IMR-90 (cell line): Measurements from ENCODE around the gene TRMT2A. TPM values are rescaled to one million over a fixed set of nuclear protein-coding genes. Genes with fewer than 3 reads are reported as not detected.

ENCODE experiments used
- ATAC-seq: fragments of 200-7000 bp; cut with Tn5 transposase; 2 replicates; pipeline ENCODE4 v1.9.1; 2020; ENCODE audit warnings: low read depth, mild to moderate bottlenecking, moderate library complexity
- BruUV-seq: library from RNA; stranded (reverse); fragments of 400-500 nt; replicated peaks from 2 replicates; lab custom pipeline; 2021; lab: Mats Ljungman, UMichigan
- CTCF ChIA-PET: fragments of 300-600 bp; formaldehyde crosslinking; extraction: SDS; loops from one replicate; lab custom pipeline; 2021; ENCODE audit warnings: antibody characterized with exemption; lab: Yijun Ruan, JAX
- POLR2A ChIA-PET: fragments of 300-600 bp; sonication (Branson Sonifier 250); formaldehyde crosslinking; loops from one replicate; lab custom pipeline; 2022; ENCODE audit warnings: antibody characterized with exemption; ENCODE audit not compliant: unreplicated experiment; lab: Charles Lee
- DNase-seq: peaks from one replicate; pipeline ENCODE4 v3.0.0; 2013
- H2AFZ ChIP-seq: replicated peaks from 2 replicates; pipeline ENCODE3; 2013; ENCODE audit warnings: low read length, mild to moderate bottlenecking; ENCODE audit not compliant: poor library complexity
- H2AK5ac ChIP-seq: 2 replicates; pipeline ENCODE4 v1.6.1; 2013; ENCODE audit warnings: low read depth, low read length, inconsistent platforms
- H2AK9ac ChIP-seq: replicated peaks from 2 replicates; pipeline ENCODE3; 2013; ENCODE audit warnings: mild to moderate bottlenecking, low read depth, low read length, moderate library complexity; ENCODE audit not compliant: poor library complexity
- H2BK120ac ChIP-seq: 2 replicates; pipeline ENCODE4 v1.6.1; 2013; ENCODE audit warnings: low read depth, low read length, inconsistent platforms
- H2BK15ac ChIP-seq: 3 replicates; pipeline ENCODE4 v1.6.1; 2013; ENCODE audit warnings: low read depth, low read length, inconsistent platforms
- H2BK20ac ChIP-seq: 2 replicates; pipeline ENCODE4 v1.6.1; 2013; ENCODE audit warnings: low read depth, mild to moderate bottlenecking, inconsistent platforms, low read length, moderate library complexity
- H2BK5ac ChIP-seq: 2 replicates; pipeline ENCODE4 v1.6.1; 2013; ENCODE audit warnings: mild to moderate bottlenecking, low read depth, low read length, inconsistent platforms; ENCODE audit not compliant: poor library complexity, severe bottlenecking
- H3K14ac ChIP-seq: replicated peaks from 2 replicates; pipeline ENCODE4 v1.6.1; 2013; ENCODE audit warnings: low read depth, low read length, inconsistent platforms
- H3K18ac ChIP-seq: 2 replicates; pipeline ENCODE4 v1.6.1; 2013; ENCODE audit warnings: low read depth, low read length, control low read depth
- H3K23ac ChIP-seq: 2 replicates; pipeline ENCODE4 v1.6.1; 2013; ENCODE audit warnings: low read depth, low read length, inconsistent platforms
- H3K27ac ChIP-seq: 2 replicates; pipeline ENCODE4 v1.5.1; 2013; ENCODE audit warnings: mild to moderate bottlenecking, control low read depth, low read length; ENCODE audit not compliant: insufficient read depth
- H3K27me3 ChIP-seq: 2 replicates; pipeline ENCODE4 v1.6.1; 2013; ENCODE audit warnings: low read length; ENCODE audit not compliant: control insufficient read depth, insufficient read depth
- H3K36me3 ChIP-seq: 2 replicates; pipeline ENCODE4 v1.6.1; 2013; ENCODE audit warnings: low read length, mixed read lengths; ENCODE audit not compliant: control insufficient read depth, insufficient read depth
- H3K4ac ChIP-seq: 2 replicates; pipeline ENCODE4 v1.6.1; 2013; ENCODE audit warnings: low read depth, low read length, inconsistent platforms
- H3K4me1 ChIP-seq: 2 replicates; pipeline ENCODE4 v1.6.1; 2013; ENCODE audit warnings: low read length, mixed read lengths; ENCODE audit not compliant: control insufficient read depth, insufficient read depth
- H3K4me2 ChIP-seq: 2 replicates; pipeline ENCODE4 v1.6.1; 2013; ENCODE audit warnings: low read depth, mild to moderate bottlenecking, control low read depth, low read length, moderate library complexity
- H3K4me3 ChIP-seq: 2 replicates; pipeline ENCODE4 v1.5.1; 2013; ENCODE audit warnings: low read depth, mild to moderate bottlenecking, control low read depth, low read length, moderate library complexity; ENCODE audit not compliant: insufficient read depth
- H3K56ac ChIP-seq: 2 replicates; pipeline ENCODE4 v1.6.1; 2013; ENCODE audit warnings: low read length, inconsistent platforms; ENCODE audit not compliant: insufficient read depth; ENCODE audit errors: extremely low read depth
- H3K79me1 ChIP-seq, 2 experiments: 2 replicates each; pipeline ENCODE4 v1.6.1; 2013; ENCODE audit warnings: low read length in 2 of 2, inconsistent platforms in 1 of 2, low read depth in 1 of 2
- H3K9ac ChIP-seq: 2 replicates; pipeline ENCODE4 v1.6.1; 2013; ENCODE audit warnings: low read depth, low read length, control low read depth
- H3K9me1 ChIP-seq: 2 replicates; pipeline ENCODE4 v1.6.1; 2013; ENCODE audit warnings: low read length, inconsistent platforms; ENCODE audit not compliant: insufficient read depth
- H3K9me3 ChIP-seq: 2 replicates; pipeline ENCODE4 v1.6.1; 2013; ENCODE audit warnings: low read length; ENCODE audit not compliant: control insufficient read depth, insufficient read depth
- H4K20me1 ChIP-seq: 2 replicates; pipeline ENCODE4 v1.6.1; 2013; ENCODE audit warnings: low read length, inconsistent platforms; ENCODE audit not compliant: insufficient read depth
- H4K5ac ChIP-seq: 2 replicates; pipeline ENCODE4 v1.6.1; 2013; ENCODE audit warnings: mild to moderate bottlenecking, low read depth, low read length, control low read depth
- H4K8ac ChIP-seq, 2 experiments: 2 replicates each; pipeline ENCODE4 v1.6.1; 2013; ENCODE audit warnings: low read depth in 2 of 2, low read length in 2 of 2, control low read depth in 1 of 2, inconsistent platforms in 1 of 2
- H4K91ac ChIP-seq: 2 replicates; pipeline ENCODE4 v1.6.1; 2013; ENCODE audit warnings: low read depth, low read length, inconsistent platforms; ENCODE audit not compliant: insufficient read depth
- BHLHE40 ChIP-seq: fragments of 150-350 bp; IDR thresholded peaks from 2 replicates; pipeline ENCODE4 v1.6.1; 2016; ENCODE audit warnings: mild to moderate bottlenecking, low read depth, low read length
- CEBPB ChIP-seq: IDR thresholded peaks from 2 replicates; pipeline ENCODE4 v1.6.1; 2012; ENCODE audit warnings: low read depth, low read length, improper control_type of control experiment
- CHD1 ChIP-seq: IDR thresholded peaks from 2 replicates; pipeline ENCODE4 v1.6.1; 2012; ENCODE audit warnings: low read depth, low read length, improper control_type of control experiment
- MAFK ChIP-seq: IDR thresholded peaks from 2 replicates; pipeline ENCODE4 v1.6.1; 2012; ENCODE audit warnings: low read depth, low read length, improper control_type of control experiment
- MAZ ChIP-seq: IDR thresholded peaks from 2 replicates; pipeline ENCODE4 v1.6.1; 2012; ENCODE audit warnings: low read depth, mild to moderate bottlenecking, low read length, improper control_type of control experiment, moderate library complexity, borderline replicate concordance
- MXI1 ChIP-seq: IDR thresholded peaks from 2 replicates; pipeline ENCODE4 v1.6.1; 2012; ENCODE audit warnings: low read depth, mild to moderate bottlenecking, low read length, moderate library complexity, borderline replicate concordance
- NFE2L2 ChIP-seq: fragments of 150-350 bp; IDR thresholded peaks from 2 replicates; pipeline ENCODE4 v1.6.1; 2016; ENCODE audit warnings: low read depth, mild to moderate bottlenecking, low read length
- RCOR1 ChIP-seq: IDR thresholded peaks from 2 replicates; pipeline ENCODE4 v1.6.1; 2012; ENCODE audit warnings: mild to moderate bottlenecking, low read length, improper control_type of control experiment; ENCODE audit not compliant: insufficient replicate concordance
- RFX5 ChIP-seq: IDR thresholded peaks from 2 replicates; pipeline ENCODE4 v1.8.0; 2012; ENCODE audit warnings: low read depth, mild to moderate bottlenecking, low read length, moderate library complexity
- SMC3 ChIP-seq: fragments of 150-350 bp; IDR thresholded peaks from 2 replicates; pipeline ENCODE4 v1.6.1; 2016; ENCODE audit warnings: low read depth, mild to moderate bottlenecking, antibody characterized with exemption, low read length, moderate library complexity
- WGBS, 2 experiments: methylation state at CpG; one replicate each; pipeline versions ENCODE4 v1.1.5 to v1.1.7; 2013; ENCODE audit warnings: missing lambda C conversion rate in 2 of 2; ENCODE audit not compliant: insufficient read length in 1 of 2; ENCODE audit errors: extremely low coverage in 2 of 2; 5-methylcytosine and 5-hydroxymethylcytosine counted together
- dilution Hi-C: fragments of 300-500 bp; cut with HindIII; formaldehyde crosslinking; loops from one replicate; pipeline ENCODE4 v1.14.3; 2018; ENCODE audit warnings: low sequenced_read_pairs; ENCODE audit not compliant: unreplicated experiment
- in situ Hi-C: fragments of 300-500 bp; cut with MboI; formaldehyde crosslinking; loops from 3 replicates; pipeline ENCODE4 v1.14.3; 2019; ENCODE audit warnings: low sequenced_read_pairs, inconsistent platforms, mixed read lengths
- intact Hi-C: fragments of 100-400 bp; cut with micrococcal nuclease; formaldehyde crosslinking; loops from 2 replicates; pipeline ENCODE4 v1.10.0; 2022
- polyA plus RNA-seq, 3 experiments: library from polyadenylated mRNA; depleted of rRNA; stranded (reverse); fragments of >200 nt; gene quantifications; 2 replicates each; pipeline ENCODE4 v1.2.3, GENCODE V29; 2012; ENCODE audit warnings: low replicate concordance in 1 of 3
- total RNA-seq: library from RNA; depleted of rRNA; stranded (reverse); fragments of >200 nt; gene quantifications from 2 replicates; pipeline ENCODE4 v1.2.3, GENCODE V29; 2012
- TF ChIP-seq, protein P1 (sequence below): fragments of 150-350 bp; IDR thresholded peaks from 2 replicates; pipeline ENCODE4 v1.6.1; 2016; ENCODE audit warnings: low read depth, mild to moderate bottlenecking, low read length, moderate library complexity, borderline replicate concordance
- TF ChIP-seq, protein P2 (sequence below): fragments of 150-350 bp; IDR thresholded peaks from 2 replicates; pipeline ENCODE4 v1.6.1; 2017; ENCODE audit warnings: mild to moderate bottlenecking, antibody characterized with exemption, low read length, low read depth
- TF ChIP-seq, protein P3 (sequence below): conservative IDR thresholded peaks from 2 replicates; pipeline ENCODE4 v1.5.1; 2012; ENCODE audit warnings: mild to moderate bottlenecking, low read depth, low read length, improper control_type of control experiment

TRMT2A gene
- total and polyA plus RNA-seq, 2 of the 4 experiments (the other 2 are of a cell fraction): 22.0 to 39.1 TPM

DNA sequence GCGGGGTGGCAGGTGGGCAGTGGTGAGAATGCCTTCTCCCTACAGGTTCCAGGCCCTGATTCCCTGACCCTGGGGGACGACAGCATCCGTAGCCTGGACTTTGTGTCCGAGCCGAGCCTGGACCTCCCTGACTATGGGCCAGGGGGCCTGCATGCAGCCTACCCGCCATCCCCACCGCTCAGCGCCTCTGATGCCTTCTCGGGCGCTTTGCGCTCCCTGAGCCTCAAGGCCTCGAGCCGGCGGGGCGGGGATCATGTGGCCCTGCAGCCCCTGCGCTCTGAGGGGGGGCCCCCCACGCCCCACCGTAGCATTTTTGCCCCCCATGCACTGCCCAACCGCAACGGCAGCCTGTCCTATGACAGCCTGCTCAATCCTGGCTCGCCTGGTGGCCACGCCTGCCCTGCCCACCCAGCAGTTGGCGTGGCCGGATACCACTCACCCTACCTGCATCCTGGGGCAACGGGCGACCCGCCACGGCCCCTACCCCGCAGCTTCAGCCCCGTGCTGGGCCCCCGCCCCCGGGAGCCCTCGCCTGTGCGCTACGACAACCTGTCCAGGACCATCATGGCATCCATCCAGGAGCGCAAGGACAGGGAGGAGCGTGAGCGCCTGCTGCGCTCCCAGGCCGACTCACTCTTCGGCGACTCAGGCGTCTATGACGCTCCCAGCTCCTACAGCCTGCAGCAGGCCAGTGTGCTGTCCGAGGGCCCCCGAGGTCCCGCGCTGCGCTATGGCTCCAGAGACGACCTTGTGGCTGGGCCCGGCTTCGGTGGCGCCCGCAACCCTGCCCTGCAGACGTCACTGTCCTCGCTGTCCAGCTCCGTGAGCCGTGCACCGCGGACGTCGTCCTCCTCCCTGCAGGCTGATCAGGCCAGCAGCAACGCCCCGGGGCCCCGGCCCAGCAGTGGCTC, 25.9 kb upstream of the TRMT2A start:
- no peaks in the 10 kb centered on the region for H3K9me3 ChIP-seq
- H4K5ac ChIP-seq: peak overlapping the region; percentile 87; the same call in 1 of the 2 replicates
- peak overlapping the region; percentile 79; the same call in 1 of the 2 replicates for H2AK5ac ChIP-seq
- peak overlapping the region; percentile 57; the same call in 1 of the 2 replicates for H4K91ac ChIP-seq
- peaks cover 17% of the 10 kb centered on the region; the same call in 1 of the 2 replicates for H3K36me3 ChIP-seq
- H2BK120ac ChIP-seq: no peak overlapping the region
- peaks cover 11% of the 10 kb centered on the region; the same call in 1 of the 2 replicates for H3K9me1 ChIP-seq
- peaks cover 9 to 53% of the 10 kb centered on the region in 2 experiments; a peak in 3 of 4 replicates for H3K79me1 ChIP-seq
- H2BK20ac ChIP-seq: no peak overlapping the region
- peaks cover 36% of the 10 kb centered on the region for H4K20me1 ChIP-seq
- H3K4me2 ChIP-seq: no peak overlapping the region
- in situ Hi-C loops (no loop called here), dilution Hi-C loops (no loop called here), intact Hi-C loops (no loop called here)
- H3K9ac ChIP-seq: no peak overlapping the region
- peaks cover 19% of the 10 kb centered on the region for H3K4me1 ChIP-seq
- no TSS peak for BruUV-seq
- no peak overlapping the region for H2AFZ ChIP-seq
- H3K18ac ChIP-seq: no peak overlapping the region
- H3K4me3 ChIP-seq: no peak overlapping the region
- ChIA-PET POLR2A (no interaction called here), CTCF (no interaction called here)
- ATAC-seq (no peak), DNase-seq (no peak)
- H3K56ac ChIP-seq: no peak overlapping the region
- H3K14ac ChIP-seq: no peak overlapping the region
- no peak overlapping the region; the same call in 2 of the 3 replicates for H2BK15ac ChIP-seq
- H3K27ac ChIP-seq: peak overlapping the region; percentile 88; the same call in 1 of the 2 replicates
- WGBS, 2 experiments: 98% methylated on average over 30 of the region's 65 CpGs; no CpG with 5 or more reads in 1 of the 2 experiments
- no peak overlapping the region for H3K23ac ChIP-seq
- H3K4ac ChIP-seq: peak overlapping the region; percentile 42; the same call in 1 of the 2 replicates
- H4K8ac ChIP-seq: peak overlapping the region in 1 of 2 experiments; percentile 74; a peak in 1 of 4 replicates
- no peak overlapping the region for H2AK9ac ChIP-seq
- peak overlapping the region; percentile 97 for H2BK5ac ChIP-seq
- H3K27me3 ChIP-seq: no peaks in the 10 kb centered on the region
- TF ChIP-seq CEBPB: no peak
- TF ChIP-seq CHD1: no peak
- no peak for TF ChIP-seq BHLHE40
- no peak for TF ChIP-seq MAZ
- no peak for TF ChIP-seq SMC3
- TF ChIP-seq, protein P1, sequence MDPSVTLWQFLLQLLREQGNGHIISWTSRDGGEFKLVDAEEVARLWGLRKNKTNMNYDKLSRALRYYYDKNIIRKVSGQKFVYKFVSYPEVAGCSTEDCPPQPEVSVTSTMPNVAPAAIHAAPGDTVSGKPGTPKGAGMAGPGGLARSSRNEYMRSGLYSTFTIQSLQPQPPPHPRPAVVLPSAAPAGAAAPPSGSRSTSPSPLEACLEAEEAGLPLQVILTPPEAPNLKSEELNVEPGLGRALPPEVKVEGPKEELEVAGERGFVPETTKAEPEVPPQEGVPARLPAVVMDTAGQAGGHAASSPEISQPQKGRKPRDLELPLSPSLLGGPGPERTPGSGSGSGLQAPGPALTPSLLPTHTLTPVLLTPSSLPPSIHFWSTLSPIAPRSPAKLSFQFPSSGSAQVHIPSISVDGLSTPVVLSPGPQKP: no peak
- TF ChIP-seq, protein P2, sequence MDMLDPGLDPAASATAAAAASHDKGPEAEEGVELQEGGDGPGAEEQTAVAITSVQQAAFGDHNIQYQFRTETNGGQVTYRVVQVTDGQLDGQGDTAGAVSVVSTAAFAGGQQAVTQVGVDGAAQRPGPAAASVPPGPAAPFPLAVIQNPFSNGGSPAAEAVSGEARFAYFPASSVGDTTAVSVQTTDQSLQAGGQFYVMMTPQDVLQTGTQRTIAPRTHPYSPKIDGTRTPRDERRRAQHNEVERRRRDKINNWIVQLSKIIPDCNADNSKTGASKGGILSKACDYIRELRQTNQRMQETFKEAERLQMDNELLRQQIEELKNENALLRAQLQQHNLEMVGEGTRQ: no peak
- no peak for TF ChIP-seq RFX5
- TF ChIP-seq, protein P3, sequence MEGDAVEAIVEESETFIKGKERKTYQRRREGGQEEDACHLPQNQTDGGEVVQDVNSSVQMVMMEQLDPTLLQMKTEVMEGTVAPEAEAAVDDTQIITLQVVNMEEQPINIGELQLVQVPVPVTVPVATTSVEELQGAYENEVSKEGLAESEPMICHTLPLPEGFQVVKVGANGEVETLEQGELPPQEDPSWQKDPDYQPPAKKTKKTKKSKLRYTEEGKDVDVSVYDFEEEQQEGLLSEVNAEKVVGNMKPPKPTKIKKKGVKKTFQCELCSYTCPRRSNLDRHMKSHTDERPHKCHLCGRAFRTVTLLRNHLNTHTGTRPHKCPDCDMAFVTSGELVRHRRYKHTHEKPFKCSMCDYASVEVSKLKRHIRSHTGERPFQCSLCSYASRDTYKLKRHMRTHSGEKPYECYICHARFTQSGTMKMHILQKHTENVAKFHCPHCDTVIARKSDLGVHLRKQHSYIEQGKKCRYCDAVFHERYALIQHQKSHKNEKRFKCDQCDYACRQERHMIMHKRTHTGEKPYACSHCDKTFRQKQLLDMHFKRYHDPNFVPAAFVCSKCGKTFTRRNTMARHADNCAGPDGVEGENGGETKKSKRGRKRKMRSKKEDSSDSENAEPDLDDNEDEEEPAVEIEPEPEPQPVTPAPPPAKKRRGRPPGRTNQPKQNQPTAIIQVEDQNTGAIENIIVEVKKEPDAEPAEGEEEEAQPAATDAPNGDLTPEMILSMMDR: no peak
- TF ChIP-seq MXI1: no peak
- no peak for TF ChIP-seq RCOR1
- TF ChIP-seq MAFK: no peak
- TF ChIP-seq NFE2L2: no peak
